GM19438 (cell line): ENCODE results near the gene PDZD8.
"Not testable (repeated sequence)": the region's sequence is repeated elsewhere in the genome, so short reads cannot be mapped to it uniquely, and the experiment has no call there.

Source experiments
- ATAC-seq: cut with Tn5 transposase; IDR thresholded peaks from one replicate; pipeline ENCODE4 v1.9.1; 2021; ENCODE audit warnings: low read depth; ENCODE audit not compliant: unreplicated experiment

The PDZD8 gene

DNA sequence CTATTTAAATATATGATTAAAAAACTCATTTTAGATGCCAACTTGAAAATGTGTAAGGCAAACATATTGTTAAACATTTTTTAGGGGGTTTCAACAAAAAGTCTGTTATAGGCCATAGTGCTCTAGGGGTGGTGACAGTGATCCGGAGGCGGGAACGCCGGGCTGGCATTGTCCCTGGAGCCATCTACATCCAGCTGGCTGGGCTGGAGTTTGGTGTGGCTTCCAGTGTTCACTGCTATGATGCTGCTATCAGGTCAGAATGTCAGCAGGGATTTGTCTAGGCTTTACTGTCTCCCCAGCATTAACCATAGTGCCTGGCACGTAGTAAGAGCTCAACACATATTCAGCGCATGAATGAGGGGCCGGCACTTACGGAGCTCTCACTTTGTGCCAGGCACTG lies 136.2 kb downstream of the PDZD8 start:
- ATAC-seq: no peak

DNA sequence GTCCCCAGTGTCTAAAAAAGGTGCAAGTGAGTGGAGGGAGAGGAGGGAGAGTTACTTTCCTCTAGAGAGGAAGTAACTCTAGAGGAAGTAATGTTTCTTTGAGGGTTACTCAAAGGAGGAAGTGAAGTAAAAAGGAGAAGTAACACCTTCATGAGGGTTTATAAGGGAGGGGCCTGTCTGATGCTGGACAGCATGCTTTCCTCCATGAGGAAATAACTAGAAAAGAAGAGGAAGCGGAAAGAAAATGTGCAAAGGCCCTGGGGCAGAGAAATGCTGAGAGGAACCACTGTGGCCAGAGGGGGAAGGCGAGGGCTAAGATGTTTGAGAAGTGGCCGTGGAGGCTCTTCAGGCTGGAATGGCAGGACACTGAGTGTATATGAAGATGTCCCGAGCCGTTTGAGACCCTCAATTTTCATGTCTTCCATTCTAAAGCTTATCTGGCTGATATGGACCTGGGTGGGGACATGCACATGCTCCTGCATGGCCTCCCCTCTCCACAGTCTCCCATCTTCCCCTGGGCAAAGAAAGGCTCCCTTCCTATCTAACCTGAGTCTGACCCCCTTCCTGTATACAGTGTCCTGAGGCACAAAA lies 137.7 kb downstream of the PDZD8 start:
- ATAC-seq: no peak

DNA sequence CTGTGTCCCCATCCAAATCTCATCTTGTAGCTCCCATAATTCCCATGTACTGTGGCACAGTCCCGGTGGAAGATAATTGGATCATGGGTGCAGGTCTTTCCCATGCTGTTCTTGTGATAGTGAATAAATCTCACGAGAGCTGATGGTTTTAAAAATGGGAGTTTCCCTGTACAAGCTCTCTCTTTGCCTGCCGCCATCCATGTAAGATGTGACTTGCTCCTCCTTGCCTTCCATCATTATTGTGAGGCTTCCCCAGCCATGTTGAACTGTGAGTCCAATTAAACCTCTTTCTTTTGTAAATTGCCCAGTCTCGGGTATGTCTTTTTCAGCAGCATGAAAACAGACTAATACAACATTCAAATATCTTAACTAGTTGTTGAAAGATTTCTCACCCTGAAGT lies 145.1 kb downstream of the PDZD8 start:
- not testable (repeated sequence) for ATAC-seq

DNA sequence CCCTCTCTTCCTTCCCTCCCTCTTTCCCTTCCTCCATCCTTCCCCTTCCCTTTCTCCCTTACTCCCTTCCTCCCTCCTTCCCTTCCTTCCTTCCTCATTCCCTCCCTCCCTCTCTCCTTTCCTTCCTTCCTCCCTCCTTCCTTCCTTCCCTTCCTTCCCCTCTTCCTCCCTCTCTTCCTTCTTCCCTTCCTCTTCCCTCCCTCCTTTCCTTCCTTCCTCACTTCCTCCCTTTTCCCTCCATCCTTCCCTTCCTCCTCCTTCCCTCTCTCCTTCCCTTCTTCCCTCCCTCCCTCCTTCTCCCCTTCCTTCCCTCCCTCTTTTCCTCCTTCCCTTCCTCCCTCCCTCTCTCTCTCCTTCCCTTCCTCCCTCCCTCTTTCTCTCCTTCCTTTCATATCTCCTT lies 147.0 kb downstream of the PDZD8 start:
- no peak for ATAC-seq
